Heart right ventricle (tissue), 16 donors: Measurements from ENCODE around the gene GIPC2. TPM values are rescaled to one million over a fixed set of nuclear protein-coding genes. Genes with fewer than 3 reads are reported as not detected.

Experiments used
- ATAC-seq, 8 donors: fragments of 200-7000 bp; cut with Tn5 transposase; one replicate each; pipeline ENCODE4 v1.9.1; 2020; ENCODE audit warnings: mild to moderate bottlenecking in 8 of 8, moderate library complexity in 8 of 8, moderate number of reproducible peaks in 1 of 8
- DNase-seq, 2 donors: peaks; one replicate each; pipeline ENCODE4 v3.0.0-alpha.2; 2020
- H3K27ac ChIP-seq, 10 donors: fragments of 200-600 bp; sonication (generic) in 2 of 10; one replicate each; pipeline versions ENCODE4 v1.5.0 to v1.8.0; 2020 to 2022; ENCODE audit warnings: mild to moderate bottlenecking in 3 of 10
- H3K27me3 ChIP-seq, 7 donors: fragments of 200-600 bp; one replicate each; pipeline ENCODE4 v1.8.0; 2021 to 2022; ENCODE audit warnings: mild to moderate bottlenecking in 2 of 7
- H3K36me3 ChIP-seq, 9 donors: fragments of 200-600 bp; sonication (generic) in 1 of 9; one replicate each; pipeline versions ENCODE4 v1.5.0 to v1.8.0; 2020 to 2022; ENCODE audit warnings: mild to moderate bottlenecking in 2 of 9
- H3K4me1 ChIP-seq, 9 donors: fragments of 200-600 bp; sonication (generic) in 1 of 9; one replicate each; pipeline versions ENCODE4 v1.5.0 to v1.8.0; 2020 to 2022; ENCODE audit warnings: mild to moderate bottlenecking in 4 of 9
- H3K4me3 ChIP-seq, 10 donors: fragments of 200-600 bp; sonication (generic) in 2 of 10; one replicate each; pipeline versions ENCODE4 v1.5.0 to v1.8.0; 2020 to 2022; ENCODE audit warnings: mild to moderate bottlenecking in 7 of 10, moderate library complexity in 2 of 10
- H3K9me3 ChIP-seq, 11 donors: fragments of 200-600 bp in 10 of 11; sonication (generic) in 2 of 11; one replicate each; pipeline versions ENCODE4 v1.5.0 to v1.8.0; 2013 to 2022; ENCODE audit warnings: mild to moderate bottlenecking in 2 of 11, control low read depth in 1 of 11, moderate library complexity in 1 of 11
- WGBS, 2 donors: extraction: QIAGEN DNeasy Blood & Tissue Kit; methylation state at CpG; one replicate each; pipeline ENCODE4 v1.1.7; 2013; ENCODE audit warnings: inconsistent platforms in 1 of 2; 5-methylcytosine and 5-hydroxymethylcytosine counted together
- intact Hi-C, 10 donors: fragments of 100-400 bp; cut with DNase I; formaldehyde crosslinking; loops; one replicate each; pipeline versions ENCODE4 v1.11.1 to v1.14.2; 2022
- polyA plus RNA-seq, 2 donors: library from polyadenylated mRNA; stranded (reverse); fragments of 200-250 nt; gene quantifications; one replicate each; pipeline ENCODE4 v1.2.3, GENCODE V29; 2013
- total RNA-seq, 10 donors: library from RNA; stranded (reverse); fragmentation: NEBNext Ultra II Directional in 3 of 10; extraction: Animal tissue kit (Norgen Biotek cat#: 25700) in 3 of 10; gene quantifications; one replicate each; pipeline versions ENCODE4 v1.2.1 to v1.2.4, GENCODE V29; 2021 to 2023
- TF ChIP-seq, protein P1 (sequence below), 9 donors: fragments of 200-600 bp; sonication (generic) in 2 of 9; IDR thresholded peaks; one replicate each; pipeline versions ENCODE4 v1.5.0 to v1.8.0; 2021 to 2022; ENCODE audit warnings: antibody characterized with exemption in 9 of 9, mild to moderate bottlenecking in 5 of 9, moderate library complexity in 1 of 9
- donor health status: Arrhythmogenic right ventricular cardiomyopathy.
- donor health status: ischemic (EF 13 %, LVEDD 7.1; RV severe dilation, severe dysfunction).
- donor health status: healthy with polysubstance abuse.
- donor health status: DM: no; HTN: yes; CAD: no.
- donor health status: DM: no; HTN: no; CAD: no.
- donor health status: ischemic (EF 25% LVEDD 6.9; RV normal size, moderate dysfunction).
- donor health status: ischemic (EF 25% LVEDD 5.7; RV mildly dilated, moderate dysfunction).
- donor health status: healthy.
- donor health status: DM: yes; HTN: yes; CAD: no.
- donor health status: Ischemic cardiomyopathy.
- donor health status: ischemic (EF 35%, LVEDD 5.7; RV mildly dilated, moderate dysfunction).
- donor health status: nonischemic (EF 11% LVEDD 7.7; RV severe dilation, severe dysfunction).
- donor health status: DM: yes; HTN: yes; CAD: no.
- donor health status: PGD.
- donor health status: ischemic (EF 29% LVEDD 5.4; RV normal size, mild dysfunction).
- donor health status: nonischemic (EF 23%, LVEDD 6.1; RV moderate dilation, normal function).

The GIPC2 gene
- total and polyA plus RNA-seq, 12 donors = 1.3 to 7.4 (median 3.2) TPM

DNA sequence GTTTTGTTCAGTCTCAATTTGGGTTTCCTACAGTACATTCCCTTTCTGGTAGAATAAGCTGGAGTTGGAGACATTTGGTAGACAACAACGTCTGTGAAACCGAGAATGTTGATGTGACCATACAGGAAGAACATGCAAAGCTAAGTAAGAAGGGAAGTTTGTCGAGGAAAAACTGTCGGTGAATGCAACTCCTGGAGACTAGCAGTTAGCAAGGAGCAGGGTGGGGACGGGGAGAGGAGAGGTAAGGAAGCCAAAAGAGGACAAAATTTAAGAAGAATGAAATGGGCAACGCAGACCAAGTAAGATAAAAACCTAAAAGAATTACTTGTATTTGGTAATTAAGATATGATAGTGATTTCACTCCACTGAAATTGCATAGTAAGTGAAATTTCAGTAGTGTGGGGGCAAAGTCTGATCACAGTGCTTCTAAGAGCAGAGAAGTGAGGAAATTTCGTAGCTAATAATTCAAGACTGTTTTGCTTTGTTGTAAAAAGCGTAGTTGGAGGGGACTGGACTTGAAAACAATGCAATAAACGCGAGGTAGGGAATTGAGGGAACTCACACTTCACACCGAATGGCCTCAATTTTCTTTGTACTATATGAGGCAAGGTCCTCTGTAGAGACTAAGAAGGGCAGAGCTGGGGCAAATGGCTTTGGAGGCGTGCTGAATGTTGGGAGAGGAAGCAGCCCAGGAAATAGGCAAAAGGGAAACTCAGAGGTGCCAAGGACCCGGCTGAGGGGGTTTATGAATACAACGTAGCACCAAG is 787 bp upstream of the GIPC2 start:
- peaks cover 0 to 38% (median 0%) of the 10 kb centered on the region in 7 donors for H3K27me3 ChIP-seq
- DNase-seq (no peak), ATAC-seq (peak in 5 of 8 donors; percentile 8 to 29 (median 10))
- WGBS, 2 donors = 43 to 65% methylated on average over 14 of the region's 14 CpGs
- H3K4me3 ChIP-seq = peak overlapping the region; percentile 64 to 93 (median 77)
- peaks cover 0 to 55% (median 32%) of the 10 kb centered on the region in 9 donors for H3K4me1 ChIP-seq
- no peaks in the 10 kb centered on the region for H3K36me3 ChIP-seq
- TF ChIP-seq, protein P1, sequence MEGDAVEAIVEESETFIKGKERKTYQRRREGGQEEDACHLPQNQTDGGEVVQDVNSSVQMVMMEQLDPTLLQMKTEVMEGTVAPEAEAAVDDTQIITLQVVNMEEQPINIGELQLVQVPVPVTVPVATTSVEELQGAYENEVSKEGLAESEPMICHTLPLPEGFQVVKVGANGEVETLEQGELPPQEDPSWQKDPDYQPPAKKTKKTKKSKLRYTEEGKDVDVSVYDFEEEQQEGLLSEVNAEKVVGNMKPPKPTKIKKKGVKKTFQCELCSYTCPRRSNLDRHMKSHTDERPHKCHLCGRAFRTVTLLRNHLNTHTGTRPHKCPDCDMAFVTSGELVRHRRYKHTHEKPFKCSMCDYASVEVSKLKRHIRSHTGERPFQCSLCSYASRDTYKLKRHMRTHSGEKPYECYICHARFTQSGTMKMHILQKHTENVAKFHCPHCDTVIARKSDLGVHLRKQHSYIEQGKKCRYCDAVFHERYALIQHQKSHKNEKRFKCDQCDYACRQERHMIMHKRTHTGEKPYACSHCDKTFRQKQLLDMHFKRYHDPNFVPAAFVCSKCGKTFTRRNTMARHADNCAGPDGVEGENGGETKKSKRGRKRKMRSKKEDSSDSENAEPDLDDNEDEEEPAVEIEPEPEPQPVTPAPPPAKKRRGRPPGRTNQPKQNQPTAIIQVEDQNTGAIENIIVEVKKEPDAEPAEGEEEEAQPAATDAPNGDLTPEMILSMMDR (IDR thresholded peaks at IDR 0.05) = no peak
- intact Hi-C loops = loop anchor here in 7 of 10 donors (2.0 to 10.0 kb wide), 7 partner anchors 38 to 70 kb away; partner anchors contain the start of genes DNAJB4 (in 2 of the 7) and FUBP1 (in 1 of the 7)
- peak overlapping the region in 8 of 10 donors; percentile 72 to 88 (median 81) for H3K27ac ChIP-seq
- no peaks in the 10 kb centered on the region for H3K9me3 ChIP-seq

DNA sequence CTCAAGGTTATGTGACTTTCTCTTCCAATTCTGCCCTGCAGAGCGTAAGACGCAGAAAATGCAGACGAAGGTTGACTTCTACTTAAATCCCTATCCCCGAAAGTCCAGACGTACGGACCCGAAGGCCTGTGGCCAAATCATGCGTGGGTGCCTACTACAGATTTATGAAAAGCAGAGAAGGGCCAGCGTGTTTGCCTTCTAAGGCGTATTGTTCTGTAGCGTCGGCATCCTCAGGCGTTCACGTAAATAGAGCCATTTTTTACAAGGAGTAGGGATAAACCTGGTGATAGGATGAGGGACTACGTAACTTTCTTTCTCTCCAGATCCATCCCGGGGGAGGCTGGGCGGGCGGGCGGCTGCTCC is 222 bp upstream of the GIPC2 start:
- Histone ChIP-seq H3K4me3 (peak overlapping the region; percentile 64 to 93 (median 77)), H3K4me1 (peaks cover 0 to 55% (median 32%) of the 10 kb centered on the region in 9 donors), H3K27ac (peak overlapping the region in 9 of 10 donors; percentile 64 to 88 (median 81)), H3K9me3 (no peaks in the 10 kb centered on the region), H3K36me3 (no peaks in the 10 kb centered on the region), H3K27me3 (peaks cover 0 to 38% (median 0%) of the 10 kb centered on the region in 7 donors)
- 22 to 37% methylated on average over 19 of the region's 19 CpGs for WGBS, 2 donors
- intact Hi-C loops = loop anchor here in 6 of 10 donors (2.0 to 10.0 kb wide), 7 partner anchors 38 to 71 kb away; partner anchors contain the start of genes DNAJB4 (in 2 of the 6) and FUBP1 (in 1 of the 6)
- DNase-seq (no peak), ATAC-seq (no peak)
- TF ChIP-seq, protein P1 (IDR thresholded peaks at IDR 0.05) = no peak

DNA sequence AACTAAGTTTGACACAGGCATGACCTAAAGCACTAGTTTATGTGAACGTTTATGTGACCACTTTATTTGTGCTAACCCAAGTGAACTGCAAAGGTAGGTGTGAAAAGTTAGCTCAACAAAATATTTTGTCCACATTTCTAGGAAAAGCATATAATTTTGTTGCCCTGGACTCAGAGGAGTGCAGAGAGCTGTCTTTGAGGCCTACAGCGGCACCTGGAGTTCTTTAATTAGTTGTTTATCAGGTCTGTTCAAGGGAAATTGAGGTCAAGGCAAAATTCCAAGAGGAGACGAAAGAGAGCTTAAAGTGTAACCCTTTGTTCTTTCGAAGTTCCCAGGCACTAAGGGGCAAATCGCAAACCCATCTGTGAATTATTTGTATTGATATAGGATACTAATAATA is 1.3 kb downstream of the GIPC2 start:
- intact Hi-C loops = loop anchor here in 6 of 10 donors (2.0 to 10.0 kb wide), 7 partner anchors 40 to 72 kb away; partner anchors contain the start of genes FUBP1 (in 3 of the 6) and DNAJB4 (in 1 of the 6)
- TF ChIP-seq, protein P1 (IDR thresholded peaks at IDR 0.05) = peak in 4 of 9 donors; percentile 9 to 45 (median 40)

DNA sequence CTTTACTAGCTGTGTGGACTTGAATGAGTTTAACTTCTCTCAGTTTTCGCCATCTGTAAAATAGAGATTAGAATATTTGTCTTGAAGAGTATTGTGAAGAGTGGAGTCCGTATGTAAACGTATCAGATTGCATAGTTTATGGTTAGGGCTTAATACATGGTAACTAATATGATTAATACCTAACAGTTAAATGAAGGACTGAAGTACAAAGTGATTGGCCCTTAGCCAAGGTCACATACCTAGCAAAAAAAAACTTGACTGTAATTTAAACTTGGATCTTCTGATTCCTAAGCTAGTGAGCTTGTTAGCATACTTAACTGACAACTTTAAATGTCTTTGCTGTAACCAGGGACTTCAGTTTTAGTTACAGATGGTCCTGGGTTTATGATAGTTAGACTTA is 1.9 kb downstream of the GIPC2 start:
- peak overlapping the region in 7 of 10 donors; percentile 69 to 93 (median 78) for H3K4me3 ChIP-seq
- intact Hi-C loops = loop anchor here in 6 of 10 donors (2.0 to 10.0 kb wide), 7 partner anchors 40 to 73 kb away; partner anchors contain the start of genes FUBP1 (in 3 of the 6) and DNAJB4 (in 1 of the 6)
- ATAC-seq (no peak), DNase-seq (no peak)
- H3K27ac ChIP-seq = peak overlapping the region in 9 of 10 donors; percentile 11 to 88 (median 81)
- H3K9me3 ChIP-seq = no peaks in the 10 kb centered on the region
- peaks cover 0 to 64% (median 37%) of the 10 kb centered on the region in 9 donors for H3K4me1 ChIP-seq
- no peaks in the 10 kb centered on the region for H3K36me3 ChIP-seq
- H3K27me3 ChIP-seq = peaks cover 0 to 38% (median 0%) of the 10 kb centered on the region in 7 donors
- WGBS, 2 donors = 56 to 64% methylated on average over 3 of the region's 3 CpGs
- TF ChIP-seq, protein P1 (IDR thresholded peaks at IDR 0.05) = no peak

More for the DNA sequence above, 1.3 kb downstream of the GIPC2 start:
- Histone ChIP-seq H3K27ac (peak overlapping the region in 9 of 10 donors; percentile 64 to 88 (median 81)), H3K27me3 (peaks cover 0 to 38% (median 0%) of the 10 kb centered on the region in 7 donors), H3K4me3 (peak overlapping the region in 9 of 10 donors; percentile 64 to 93 (median 78)), H3K36me3 (no peaks in the 10 kb centered on the region), H3K4me1 (peaks cover 0 to 59% (median 32%) of the 10 kb centered on the region in 9 donors), H3K9me3 (no peaks in the 10 kb centered on the region)
- ATAC-seq = peak; percentile 31 to 76 (median 52)
- 28 to 37% methylated on average over 5 of the region's 5 CpGs for WGBS, 2 donors
- DNase-seq = peak in 1 of 2 donors; percentile 34
